ENCODE data around the gene SLC9C1.

- TF ChIP-seq CTCF (IDR thresholded peaks at IDR 0.05) (no peak), ZFX (IDR thresholded peaks at IDR 0.05; ENCODE audit: borderline replicate concordance) (no peak)
These were observed 44.7 kb upstream of the SLC9C1 start for GRCh38 chr3:112338727-112339056.

Data from 22Rv1 (cell line).